Loucy (cell line): ENCODE data around the gene WLS.

Experiments
- EZH2phosphoT487 ChIP-seq: fragments of 200-600 bp; IDR thresholded peaks from 2 replicates; pipeline ENCODE4 v1.6.1; 2018; ENCODE audit warnings: antibody characterized with exemption, mild to moderate bottlenecking, moderate library complexity, borderline replicate concordance
- TF ChIP-seq, protein P1 (sequence below): fragments of 200-600 bp; sonication (generic); conservative IDR thresholded peaks from 2 replicates; pipeline ENCODE4 v1.5.1; 2014; ENCODE audit warnings: mild to moderate bottlenecking, antibody characterized with exemption, low read length

DNA sequence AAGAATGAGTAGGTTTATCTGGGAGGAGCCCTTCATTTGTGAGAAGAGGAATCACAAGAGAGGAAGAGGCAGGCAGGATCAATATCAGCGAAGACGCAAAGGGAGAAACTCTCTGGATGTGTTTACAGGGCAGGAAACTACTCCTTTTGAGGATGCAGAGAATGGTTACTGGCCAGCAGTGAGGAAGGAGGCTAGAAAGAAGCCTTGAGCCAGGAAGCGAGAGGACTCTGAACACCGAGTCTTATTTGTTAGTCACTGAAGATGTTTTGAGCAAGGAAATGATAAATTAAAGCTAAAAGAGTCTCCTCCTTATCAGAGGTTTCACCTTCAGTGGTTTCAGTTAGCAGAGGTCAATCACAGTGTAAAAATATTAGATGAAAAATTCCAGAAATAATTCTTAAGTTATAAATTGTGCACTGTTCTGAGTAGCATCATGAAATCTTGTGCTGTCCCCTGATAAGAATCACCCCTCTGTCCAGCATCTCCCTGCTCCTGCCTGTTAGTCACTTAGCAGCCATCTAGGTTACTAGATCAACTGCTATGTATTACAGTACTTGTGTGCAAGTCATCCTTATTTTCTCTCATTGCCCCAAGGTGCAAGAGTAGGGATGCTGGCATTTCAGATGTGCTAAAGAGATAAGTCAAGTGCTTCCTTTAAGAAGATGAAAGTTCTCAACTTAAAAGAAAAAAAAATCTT lies 43.5 kb downstream of the WLS start:
- TF ChIP-seq, protein P1, sequence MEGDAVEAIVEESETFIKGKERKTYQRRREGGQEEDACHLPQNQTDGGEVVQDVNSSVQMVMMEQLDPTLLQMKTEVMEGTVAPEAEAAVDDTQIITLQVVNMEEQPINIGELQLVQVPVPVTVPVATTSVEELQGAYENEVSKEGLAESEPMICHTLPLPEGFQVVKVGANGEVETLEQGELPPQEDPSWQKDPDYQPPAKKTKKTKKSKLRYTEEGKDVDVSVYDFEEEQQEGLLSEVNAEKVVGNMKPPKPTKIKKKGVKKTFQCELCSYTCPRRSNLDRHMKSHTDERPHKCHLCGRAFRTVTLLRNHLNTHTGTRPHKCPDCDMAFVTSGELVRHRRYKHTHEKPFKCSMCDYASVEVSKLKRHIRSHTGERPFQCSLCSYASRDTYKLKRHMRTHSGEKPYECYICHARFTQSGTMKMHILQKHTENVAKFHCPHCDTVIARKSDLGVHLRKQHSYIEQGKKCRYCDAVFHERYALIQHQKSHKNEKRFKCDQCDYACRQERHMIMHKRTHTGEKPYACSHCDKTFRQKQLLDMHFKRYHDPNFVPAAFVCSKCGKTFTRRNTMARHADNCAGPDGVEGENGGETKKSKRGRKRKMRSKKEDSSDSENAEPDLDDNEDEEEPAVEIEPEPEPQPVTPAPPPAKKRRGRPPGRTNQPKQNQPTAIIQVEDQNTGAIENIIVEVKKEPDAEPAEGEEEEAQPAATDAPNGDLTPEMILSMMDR, result no peak
- TF ChIP-seq EZH2phosphoT487, result no peak
